Testis (tissue), 2 donors: ENCODE results near the gene NFATC2.

Experiments used
- CTCF ChIP-seq, 3 experiments: fragments of 450-650 bp in 2 of 3; fragments of 200-600 bp in 1 of 3; sonication (generic) in 1 of 3; IDR thresholded peaks; one replicate each; pipeline ENCODE4 v1.5.1; 2016 to 2019; ENCODE audit warnings: antibody characterized with exemption in 3 of 3, mild to moderate bottlenecking in 2 of 3, moderate library complexity in 1 of 3
- POLR2A ChIP-seq: fragments of 450-650 bp; IDR thresholded peaks from one replicate; pipeline ENCODE4 v1.6.1; 2017; ENCODE audit warnings: antibody characterized with exemption, mild to moderate bottlenecking, moderate library complexity

GRCh38 chr20:51494241-51495110, 48.0 kb downstream of the NFATC2 start:
- no peak for TF ChIP-seq CTCF (IDR thresholded peaks at IDR 0.05)
- no peak for TF ChIP-seq POLR2A
